ENCODE data around the gene STK16.
A peak's percentile ranks its signal among the peaks of the same experiment; 100 is the strongest.
"Not testable (repeated sequence)": the region's sequence is repeated elsewhere in the genome, so short reads cannot be mapped to it uniquely, and the experiment has no call there.

STK16 gene

GRCh38 chr2:219272356-219272755 lies 27.1 kb downstream of the STK16 start:
- DNase-seq = no peak

- DNase-seq = no peak
Observed at GRCh38 chr2:219272995-219273394, 27.7 kb downstream of the STK16 start.

DNA sequence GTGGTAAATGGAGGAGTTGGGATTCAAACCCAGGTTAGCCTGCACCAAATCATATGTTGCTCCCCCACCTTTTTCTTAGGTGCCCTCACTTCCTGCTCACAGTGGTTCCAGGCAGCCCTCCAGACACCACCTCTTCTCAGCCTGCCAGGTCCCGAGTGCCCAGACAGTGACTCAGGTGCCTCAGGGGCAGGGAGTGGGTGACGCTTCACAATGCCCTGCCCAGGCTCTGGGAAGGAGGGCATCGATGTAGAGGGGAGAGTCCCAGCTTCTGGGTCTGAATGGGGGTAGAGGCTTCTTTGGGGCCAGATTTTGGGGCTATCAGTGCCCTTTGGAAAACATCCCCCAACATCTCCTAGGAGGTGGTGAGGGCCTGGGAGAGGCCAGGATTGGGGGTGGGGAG lies 28.7 kb downstream of the STK16 start:
- DNase-seq = no peak

- no peak for DNase-seq
Observed at GRCh38 chr2:219274361-219274921, 29.2 kb downstream of the STK16 start.

- DNase-seq = peak; percentile 87
Observed at GRCh38 chr2:219277703-219278654, 32.7 kb downstream of the STK16 start.

DNA sequence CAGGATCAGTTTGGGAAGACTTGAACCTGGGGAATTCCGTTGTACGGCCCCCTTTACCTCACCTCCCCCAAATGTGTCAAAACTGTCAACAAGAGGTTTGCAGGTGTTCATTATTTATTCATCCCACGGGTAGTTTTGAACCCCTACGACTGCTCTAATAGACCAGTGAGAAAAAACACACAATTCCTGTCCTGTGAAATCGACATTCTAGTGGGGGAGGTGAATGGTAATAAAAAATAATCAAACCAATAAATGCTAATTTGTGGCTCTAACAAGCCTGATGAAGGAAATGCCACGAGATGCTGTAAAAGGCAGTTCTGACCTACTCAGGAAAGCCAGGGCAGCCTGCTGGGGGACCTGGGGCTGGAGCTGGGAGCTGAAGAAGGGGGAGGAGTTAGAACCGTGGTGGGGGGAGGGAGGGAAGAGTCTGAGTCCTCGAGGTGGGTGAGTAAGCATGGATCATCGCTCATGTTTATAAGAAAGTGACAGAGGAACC lies 33.4 kb downstream of the STK16 start:
- DNase-seq = no peak

DNA sequence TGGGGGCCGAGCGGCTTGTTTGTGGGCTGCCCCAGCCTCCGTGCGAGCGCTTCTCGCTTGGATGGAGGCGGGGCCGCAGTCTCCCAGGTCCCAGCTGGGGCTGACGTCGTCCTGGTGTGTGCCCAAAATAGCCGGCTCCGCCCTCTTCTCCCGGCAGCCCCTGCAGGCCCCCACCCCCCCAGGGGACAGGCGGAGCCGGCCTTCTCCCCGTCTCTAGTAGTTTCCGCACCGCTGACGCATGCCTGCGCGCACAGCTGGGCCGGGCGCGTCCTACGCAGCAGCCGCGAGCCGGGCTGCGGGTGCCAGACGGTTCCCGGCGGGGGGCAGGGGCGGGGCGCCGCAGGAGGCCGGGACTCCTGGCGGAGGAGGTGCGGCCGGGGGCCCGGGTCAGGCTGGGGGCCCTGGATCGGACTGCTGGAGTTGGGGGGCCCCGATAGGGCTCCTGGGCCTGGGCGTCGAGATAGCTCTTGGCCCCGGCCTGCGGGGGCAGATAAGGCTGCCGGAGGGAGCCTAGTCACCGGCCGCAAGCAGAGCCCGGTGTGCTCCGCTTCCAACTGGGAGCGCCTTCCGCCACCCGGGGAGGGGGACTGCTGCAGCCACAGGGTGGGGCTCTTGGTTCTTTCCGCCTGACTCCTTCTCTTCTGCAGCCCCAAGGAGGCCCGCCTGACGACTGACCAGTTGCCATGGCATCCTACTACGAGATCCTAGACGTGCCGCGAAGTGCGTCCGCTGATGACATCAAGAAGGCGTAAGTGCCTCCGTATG lies 34.1 kb downstream of the STK16 start, which contains the start of gene DNAJB2:
DNAJB2 (plus strand) TSS at position 216 of the 765 bp plus-strand sequence; CDS start at position 684, 468 bp downstream.
- DNase-seq = peak; percentile 99

GRCh38 chr2:219279916-219280516 lies 34.7 kb downstream of the STK16 start:
- no peak for DNase-seq

- DNase-seq = no peak
Observed at GRCh38 chr2:219280651-219281050, 35.4 kb downstream of the STK16 start.

DNA sequence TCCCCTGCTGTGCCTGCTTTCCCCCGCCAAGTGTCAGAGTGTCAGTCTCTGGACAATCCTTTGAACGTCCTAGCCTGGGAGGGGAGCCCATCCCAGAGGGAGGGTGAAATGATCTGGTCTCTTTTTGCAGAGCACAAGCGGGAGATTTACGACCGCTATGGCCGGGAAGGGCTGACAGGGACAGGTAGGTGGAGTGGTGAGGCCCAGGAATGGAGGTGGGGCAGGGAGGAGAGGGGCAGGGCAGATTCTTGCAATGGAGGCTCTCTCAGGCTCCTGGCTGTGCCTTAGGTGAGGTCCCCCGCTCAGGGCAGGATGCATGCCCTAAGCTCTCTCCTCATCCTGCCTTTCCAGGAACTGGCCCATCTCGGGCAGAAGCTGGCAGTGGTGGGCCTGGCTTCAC lies 36.3 kb downstream of the STK16 start:
- no peak for DNase-seq

DNA sequence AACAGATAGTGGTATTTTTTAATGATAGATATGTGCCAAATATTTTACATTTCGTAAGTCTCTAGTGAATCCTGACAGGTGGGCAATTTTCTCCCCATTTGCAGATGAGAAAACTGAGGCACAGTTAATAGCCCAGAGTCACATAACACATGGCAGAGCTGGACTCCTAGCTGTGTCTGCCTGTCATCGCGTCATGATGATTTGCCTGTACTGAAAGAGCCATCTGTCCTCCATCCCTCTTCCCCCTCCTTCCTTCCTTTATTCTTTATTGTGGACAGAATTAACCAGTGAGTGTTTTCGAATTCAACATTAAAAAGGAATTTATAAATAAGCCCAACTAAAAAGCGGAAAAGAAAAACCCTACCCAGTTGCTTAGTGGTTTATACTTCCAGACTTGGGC lies 37.1 kb downstream of the STK16 start:
- no peak for DNase-seq

DNA sequence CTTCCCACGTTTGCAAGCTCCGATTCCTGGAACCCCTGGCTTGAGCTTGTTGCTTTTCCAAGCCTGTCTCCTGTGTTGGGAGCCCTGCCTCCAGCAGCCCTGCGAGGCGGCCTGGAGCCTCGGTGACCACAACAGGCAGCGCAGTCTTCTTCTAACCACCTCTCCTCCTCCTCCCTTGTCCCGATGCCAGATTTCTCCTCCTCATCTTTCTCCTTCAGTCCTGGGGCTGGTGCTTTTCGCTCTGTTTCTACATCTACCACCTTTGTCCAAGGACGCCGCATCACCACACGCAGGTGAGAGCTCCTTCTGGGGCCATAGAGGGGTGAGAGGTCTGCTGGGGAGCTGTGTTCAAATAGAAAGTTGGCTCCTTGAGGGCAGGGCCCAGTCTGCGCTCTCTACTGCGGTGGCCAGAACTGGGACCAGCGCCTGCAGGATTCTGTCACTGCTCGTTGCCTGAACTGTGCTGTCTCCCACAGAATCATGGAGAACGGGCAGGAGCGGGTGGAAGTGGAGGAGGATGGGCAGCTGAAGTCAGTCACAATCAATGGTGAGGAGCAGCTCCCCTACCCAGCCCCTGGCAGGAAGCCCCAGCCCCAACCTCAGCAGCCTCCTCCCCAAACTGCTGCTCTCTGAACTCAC lies 37.8 kb downstream of the STK16 start:
- DNase-seq = no peak

GRCh38 chr2:219284501-219285372 lies 39.5 kb downstream of the STK16 start:
- no peak for DNase-seq

DNA sequence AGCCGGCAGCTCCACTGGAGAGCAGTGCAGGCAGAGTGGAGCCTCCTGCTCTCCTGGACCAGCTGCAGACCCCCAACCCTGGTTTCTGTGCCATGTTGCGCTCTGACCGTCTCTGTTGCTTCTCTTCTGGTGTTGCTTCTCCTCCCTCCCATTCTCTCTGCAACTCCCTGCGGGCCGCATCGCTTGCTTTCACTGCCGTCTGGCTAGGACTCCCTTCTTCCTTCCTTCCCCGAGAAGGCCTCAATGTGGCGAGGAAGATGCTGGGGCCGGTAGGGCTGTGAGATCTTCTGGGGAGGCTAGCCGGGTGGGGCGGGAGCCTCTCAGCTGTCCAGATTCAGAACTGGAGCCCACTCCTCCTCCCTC lies 40.1 kb downstream of the STK16 start:
- no peak for DNase-seq

DNA sequence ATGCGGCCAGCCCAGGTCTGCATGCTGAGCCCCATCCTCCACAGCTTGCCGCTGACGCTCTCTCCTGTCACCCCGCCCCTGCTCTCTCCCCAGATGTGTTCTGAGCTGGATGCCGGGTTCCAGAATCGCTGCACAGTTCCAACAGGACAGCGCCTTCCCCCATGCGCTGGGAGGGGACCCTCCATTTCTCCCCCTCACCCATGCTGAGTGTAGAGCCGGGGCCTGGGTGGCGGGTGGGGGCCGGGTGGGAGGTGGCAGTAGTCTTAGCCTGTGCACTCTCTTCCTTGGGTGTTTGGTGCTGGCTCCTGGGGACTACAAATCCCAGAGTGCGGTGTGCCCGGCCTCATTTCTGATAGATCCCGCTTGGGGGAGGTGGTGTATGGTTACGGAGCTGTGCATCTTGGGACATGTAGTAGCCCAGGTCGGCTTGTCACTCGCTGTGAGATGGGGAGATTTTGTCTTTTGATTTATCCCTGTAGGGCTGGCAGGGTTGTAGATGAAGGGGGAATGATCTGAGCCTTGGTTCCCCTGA lies 40.7 kb downstream of the STK16 start:
- DNase-seq = peak; percentile 79

DNA sequence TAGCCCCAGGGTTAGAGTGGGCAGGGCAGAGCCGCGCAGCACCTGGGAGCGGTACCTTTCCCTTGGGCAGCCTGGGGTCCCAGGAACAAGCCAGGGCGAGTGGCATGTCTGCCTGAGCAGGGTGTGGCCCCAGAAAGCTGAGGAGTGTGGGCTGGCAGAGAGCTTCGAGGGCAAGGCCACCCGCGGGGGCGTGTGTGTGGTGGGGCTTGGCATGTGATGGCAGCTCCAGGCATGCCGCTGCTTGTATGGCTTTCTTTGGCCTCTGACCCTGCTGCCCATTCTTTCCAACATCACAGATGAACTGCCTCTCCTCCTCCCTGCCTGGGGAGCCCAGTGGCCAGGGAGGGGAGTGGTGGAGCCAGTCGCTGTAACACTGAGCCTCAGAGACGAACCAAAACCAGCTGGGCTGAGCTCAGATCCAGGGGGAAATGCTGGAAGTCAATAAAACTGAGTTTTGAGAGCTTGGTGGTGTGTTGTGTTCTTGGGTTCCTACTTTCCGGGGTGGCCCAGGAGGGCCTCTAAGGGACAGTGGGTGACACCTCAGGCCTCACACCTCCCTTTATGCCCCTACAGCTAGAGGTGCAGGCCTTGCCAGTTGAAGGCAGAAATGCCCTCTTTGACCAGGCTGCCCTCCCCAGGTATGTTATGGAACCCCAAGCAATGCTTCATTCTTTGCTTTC lies 41.3 kb downstream of the STK16 start:
- DNase-seq = no peak

DNA sequence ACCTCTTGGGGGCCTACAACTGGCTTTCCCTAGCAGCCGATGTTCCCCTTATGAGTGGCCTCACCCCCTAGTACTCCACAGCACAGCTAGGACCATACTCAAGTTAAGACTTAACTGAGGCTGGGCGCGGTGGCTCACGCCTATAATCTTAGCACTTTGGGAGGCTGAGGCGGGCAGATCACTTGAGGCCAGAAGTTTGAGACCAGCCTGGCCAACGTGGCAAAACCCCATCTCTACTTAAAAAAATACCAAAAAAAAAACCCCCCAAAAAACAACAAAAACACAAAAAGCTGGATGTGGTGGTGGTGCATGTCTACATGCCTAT lies 41.8 kb downstream of the STK16 start:
- DNase-seq = not testable (repeated sequence)

- DNase-seq = no peak
Observed at GRCh38 chr2:219287580-219288265, 42.4 kb downstream of the STK16 start.

DNA sequence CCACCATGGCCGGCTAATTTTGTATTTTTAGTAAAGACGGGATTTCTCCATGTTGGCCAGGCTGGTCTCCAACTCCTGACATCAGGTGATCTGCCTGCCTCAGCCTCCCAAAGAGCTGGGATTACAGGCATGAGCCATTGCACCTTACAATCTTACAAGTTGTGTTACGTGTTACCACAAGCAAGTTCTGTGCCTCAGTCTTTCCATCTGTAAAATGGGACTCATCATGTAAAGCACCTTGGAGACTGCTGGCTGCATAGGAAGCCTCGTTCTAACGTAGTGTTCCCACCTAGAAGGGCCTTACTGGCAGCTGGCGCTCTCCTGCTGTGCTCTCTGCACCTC lies 43.9 kb downstream of the STK16 start:
- no peak for DNase-seq

Data from right hindlimb (tissue), 1 donor.